HepG2 (cell line): ENCODE measurements around the gene FLRT2. TPM values are rescaled to one million over a fixed set of nuclear protein-coding genes. Genes with fewer than 3 reads are reported as not detected.

ENCODE experiments used
- ATAC-seq: fragments of 200-7000 bp; cut with Tn5 transposase; 3 replicates; pipeline ENCODE4 v1.9.1; 2020; ENCODE audit warnings: mild to moderate bottlenecking, moderate library complexity
- BruUV-seq: library from RNA; stranded (reverse); fragments of 400-500 nt; replicated peaks from 2 replicates; lab custom pipeline; 2021; lab: Mats Ljungman, UMichigan
- CTCF ChIA-PET: fragments of 300-600 bp; formaldehyde crosslinking; extraction: SDS; loops from one replicate; lab custom pipeline; 2021; ENCODE audit warnings: low total read pairs, inconsistent platforms, low intra/inter-chr PET ratio; lab: Yijun Ruan, JAX
- POLR2A ChIA-PET: fragments of 350-600 bp; sonication (Branson Sonifier 250); formaldehyde crosslinking; loops from one replicate; lab custom pipeline; 2020; ENCODE audit warnings: antibody characterized with exemption, inconsistent platforms; lab: Yijun Ruan, JAX
- DNase-seq: peaks from one replicate; pipeline ENCODE4 v3.0.0-alpha.2; 2015; ENCODE audit warnings: low spot score
- FAIRE-seq: peaks from 3 replicates; lab custom pipeline; 2011; peaks lifted over from hg19 to GRCh38; lab: Jason Lieb, UNC
- H2AFZ ChIP-seq: one replicate; pipeline ENCODE4 v1.6.1; 2011; ENCODE audit warnings: low read length, inconsistent platforms
- H3K27ac ChIP-seq: fragments of 300-600 bp; 3 replicates; pipeline ENCODE4 v1.8.0; 2011; ENCODE audit warnings: mixed run types, mild to moderate bottlenecking, mixed read lengths, low read length, inconsistent platforms; ENCODE audit not compliant: insufficient read depth; ENCODE audit errors: extremely low read length
- H3K27me3 ChIP-seq, 2 experiments: fragments of 200-600 bp in 1 of 2; 2 replicates in 1 of 2; 3 replicates in 1 of 2; pipeline versions ENCODE4 v1.6.0 to v1.8.0; 2011; ENCODE audit warnings: low read length in 2 of 2, mild to moderate bottlenecking in 2 of 2, moderate library complexity in 2 of 2, inconsistent platforms in 1 of 2; ENCODE audit not compliant: insufficient read depth in 2 of 2, control insufficient read depth in 1 of 2
- H3K36me3 ChIP-seq, 2 experiments: fragments of 200-600 bp in 1 of 2; replicated peaks in 1 of 2; 2 replicates in 1 of 2; 3 replicates in 1 of 2; pipeline versions ENCODE4 v1.5.1 to v1.8.0; 2011; ENCODE audit warnings: low read length in 2 of 2, inconsistent platforms in 1 of 2; ENCODE audit not compliant: insufficient read depth in 2 of 2, control insufficient read depth in 1 of 2
- H3K4me1 ChIP-seq: 2 replicates; pipeline ENCODE4 v1.5.1; 2012; ENCODE audit warnings: low read length, inconsistent platforms; ENCODE audit not compliant: insufficient read depth
- H3K4me2 ChIP-seq: 2 replicates; pipeline ENCODE4 v1.6.0; 2011; ENCODE audit warnings: low read depth, low read length, inconsistent platforms
- H3K4me3 ChIP-seq, 3 experiments: fragments of 200-600 bp in 1 of 3; sonication (generic), shearing (Covaris generic) in 1 of 3; replicated peaks in 1 of 3; 2 replicates each; pipeline ENCODE4 v1.5.1; 2011 to 2016; ENCODE audit warnings: low read length in 3 of 3, inconsistent platforms in 2 of 3, low read depth in 2 of 3, mild to moderate bottlenecking in 2 of 3, control low read depth in 1 of 3, mixed read lengths in 1 of 3; ENCODE audit not compliant: insufficient read depth in 1 of 3
- H3K79me2 ChIP-seq: one replicate; pipeline ENCODE4 v1.6.1; 2011; ENCODE audit warnings: low read length, inconsistent platforms; ENCODE audit not compliant: insufficient read depth
- H3K9ac ChIP-seq: 2 replicates; pipeline ENCODE4 v1.6.0; 2011; ENCODE audit warnings: mild to moderate bottlenecking, low read depth, low read length, inconsistent platforms; ENCODE audit not compliant: insufficient read depth
- H3K9me3 ChIP-seq: 2 replicates; pipeline ENCODE4 v1.5.1; 2012; ENCODE audit warnings: mild to moderate bottlenecking, low read length
- H4K20me1 ChIP-seq: 2 replicates; pipeline ENCODE4 v1.6.0; 2011; ENCODE audit warnings: inconsistent platforms, mild to moderate bottlenecking, low read length, moderate library complexity; ENCODE audit not compliant: insufficient read depth
- ATF7-NPFF ChIP-seq: sonication (generic); formaldehyde crosslinking; IDR thresholded peaks from 2 replicates; pipeline ENCODE4 v1.8.1; 2023; ENCODE audit warnings: mild to moderate bottlenecking, low read depth, missing genetic modification reagents, moderate library complexity
- BATF2 ChIP-seq: sonication (generic); formaldehyde crosslinking; IDR thresholded peaks from 2 replicates; pipeline ENCODE4 v1.8.0; 2022; ENCODE audit warnings: mild to moderate bottlenecking, missing genetic modification reagents, moderate library complexity
- FOXM1 ChIP-seq: sonication (generic); formaldehyde crosslinking; IDR thresholded peaks from 2 replicates; pipeline ENCODE4 v1.5.0; 2020; ENCODE audit warnings: missing genetic modification reagents
- KAT2B ChIP-seq: fragments of 150-350 bp; IDR thresholded peaks from 2 replicates; pipeline ENCODE4 v1.6.1; 2014; ENCODE audit warnings: low read depth, low read length, borderline replicate concordance
- UBTF ChIP-seq: sonication (generic); formaldehyde crosslinking; IDR thresholded peaks from 2 replicates; pipeline ENCODE4 v1.4.0; 2020; ENCODE audit warnings: mild to moderate bottlenecking, missing genetic modification reagents
- WIZ ChIP-seq: sonication (generic); formaldehyde crosslinking; IDR thresholded peaks from 2 replicates; pipeline ENCODE4 v1.5.1; 2020; ENCODE audit warnings: mild to moderate bottlenecking, missing genetic modification reagents
- ZNF230 ChIP-seq: sonication (generic); formaldehyde crosslinking; IDR thresholded peaks from 2 replicates; pipeline ENCODE4 v1.4.0; 2020; ENCODE audit warnings: mild to moderate bottlenecking, missing genetic modification reagents
- ZNF292 ChIP-seq: sonication (generic); formaldehyde crosslinking; IDR thresholded peaks from 2 replicates; pipeline ENCODE4 v1.8.1; 2022; ENCODE audit warnings: mild to moderate bottlenecking, low read depth, missing genetic modification reagents, borderline replicate concordance
- ZNF652 ChIP-seq: IDR thresholded peaks from 2 replicates; pipeline ENCODE4 v1.6.1; 2016; ENCODE audit warnings: low read depth, borderline replicate concordance
- ZNF777 ChIP-seq: sonication (generic); formaldehyde crosslinking; IDR thresholded peaks from 2 replicates; pipeline ENCODE4 v1.4.0; 2020; ENCODE audit warnings: missing genetic modification reagents
- ZSCAN5A ChIP-seq: sonication (generic); formaldehyde crosslinking; IDR thresholded peaks from 2 replicates; pipeline ENCODE4 v1.8.0; 2022; ENCODE audit warnings: mild to moderate bottlenecking, missing genetic modification reagents, borderline replicate concordance
- ZUFSP ChIP-seq: sonication (generic); formaldehyde crosslinking; IDR thresholded peaks from 2 replicates; pipeline ENCODE4 v1.9.0; 2021; ENCODE audit warnings: missing genetic modification reagents, mild to moderate bottlenecking, borderline replicate concordance
- WGBS: methylation state at CpG from one replicate; pipeline ENCODE4 v1.1.6; 2017; ENCODE audit warnings: low lambda C conversion rate; 5-methylcytosine and 5-hydroxymethylcytosine counted together
- in situ Hi-C: cut with HindIII; loops from 2 replicates; pipeline ENCODE4 v1.10.0; 2017; ENCODE audit warnings: low pct_unique_long_range_greater_than_20kb; ENCODE audit not compliant: extremely low pct_ligation_motif_present
- intact Hi-C: fragments of 100-400 bp; cut with micrococcal nuclease; formaldehyde crosslinking; loops from one replicate; pipeline ENCODE4 v1.10.0; 2022; ENCODE audit not compliant: unreplicated experiment
- polyA plus RNA-seq, 8 experiments: library from polyadenylated mRNA; depleted of rRNA in 3 of 8; stranded (reverse) in 7 of 8; unstranded in 1 of 8; fragments of >200 nt; fragmentation: Illumina TruSeq in 4 of 8; extraction: Trizol in 4 of 8; gene quantifications; 2 replicates each; pipeline versions ENCODE4 v1.2.1 to v1.2.3, GENCODE V29; 2011 to 2016; ENCODE audit warnings: low read depth in 4 of 8, missing spikeins in 1 of 8, mixed read lengths in 1 of 8; ENCODE audit not compliant: insufficient read depth in 1 of 8
- total RNA-seq, 5 experiments: library from RNA; depleted of rRNA; stranded (reverse); fragments of >200 nt; fragmentation: Illumina TruSeq; extraction: Trizol; gene quantifications; 2 replicates each; pipeline ENCODE4 v1.2.3, GENCODE V29; 2016; ENCODE audit warnings: low read depth in 1 of 5

Gene FLRT2
- total and polyA plus RNA-seq, 2 of the 13 experiments (the other 11 are each of a cell fraction or from before 2014, with no cell fraction given) = not detected

DNA sequence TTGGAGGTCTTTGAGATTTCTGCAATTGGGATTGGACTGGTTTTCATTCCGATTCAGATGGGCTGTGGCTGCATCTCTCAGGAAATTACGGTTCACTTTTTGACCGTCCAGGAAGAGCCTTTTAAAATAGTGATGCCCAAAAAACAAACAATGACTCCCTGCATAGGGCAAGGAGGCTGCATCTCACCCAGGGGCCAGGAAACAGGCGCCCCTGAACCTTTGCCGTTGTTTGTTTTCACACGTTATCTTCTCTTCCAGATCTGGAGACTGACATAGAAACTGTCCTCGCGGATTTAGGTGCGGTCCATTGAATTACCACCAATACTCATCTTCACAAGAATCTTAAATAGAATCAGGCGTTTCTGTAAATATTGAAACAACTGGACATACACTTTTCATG is 66.0 kb downstream of the FLRT2 start:
- FAIRE-seq (no peak), ATAC-seq (no peak), DNase-seq (no peak)
- no peak for TF ChIP-seq UBTF (CRISPR knock-in tag)
- TF ChIP-seq ZNF777 (CRISPR knock-in tag) = no peak
- TF ChIP-seq ZNF292 = no peak
- no peak for TF ChIP-seq ZSCAN5A (CRISPR knock-in tag)
- no peak for TF ChIP-seq ATF7-NPFF (CRISPR knock-in tag)
- no peak for TF ChIP-seq ZUFSP (CRISPR knock-in tag)
- no peak for TF ChIP-seq ZNF230 (CRISPR knock-in tag)
- TF ChIP-seq ZNF652 (CRISPR knock-in tag) = no peak
- TF ChIP-seq FOXM1 (CRISPR knock-in tag) = no peak
- no peak for TF ChIP-seq KAT2B
- no peak for TF ChIP-seq BATF2
- TF ChIP-seq WIZ (CRISPR knock-in tag) = no peak
- H3K27ac ChIP-seq = no peak overlapping the region
- CTCF ChIA-PET = no interaction called here
- H3K9me3 ChIP-seq = peaks cover 27% of the 10 kb centered on the region
- POLR2A ChIA-PET = no interaction called here
- no peaks in the 10 kb centered on the region for H3K4me1 ChIP-seq
- BruUV-seq = no TSS peak
- in situ Hi-C loops = no loop called here
- no peaks in the 10 kb centered on the region for H3K79me2 ChIP-seq
- no peak overlapping the region for H3K9ac ChIP-seq
- H3K27me3 ChIP-seq = no peaks in the 10 kb centered on the region
- no peak overlapping the region for H2AFZ ChIP-seq
- 56% methylated on average over 7 of the region's 10 CpGs for WGBS
- no peaks in the 10 kb centered on the region for H4K20me1 ChIP-seq
- intact Hi-C loops = no loop called here
- H3K4me2 ChIP-seq = no peak overlapping the region
- no peaks in the 10 kb centered on the region for H3K36me3 ChIP-seq
- no peak overlapping the region for H3K4me3 ChIP-seq
